HepG2 (cell line): ENCODE measurements around the gene POLRMT. TPM values are rescaled to one million over a fixed set of nuclear protein-coding genes. Genes with fewer than 3 reads are reported as not detected.

Source experiments
- PHF21A ChIP-seq: sonication (generic); formaldehyde crosslinking; IDR thresholded peaks from 2 replicates; pipeline ENCODE4 v1.5.0; 2020; ENCODE audit warnings: mild to moderate bottlenecking, missing genetic modification reagents
- PRDM10 ChIP-seq: sonication (generic); formaldehyde crosslinking; IDR thresholded peaks from 2 replicates; pipeline ENCODE4 v1.4.0; 2020; ENCODE audit warnings: low read depth, missing genetic modification reagents
- ZBTB10 ChIP-seq: sonication (generic); formaldehyde crosslinking; IDR thresholded peaks from 2 replicates; pipeline ENCODE4 v1.4.0; 2020; ENCODE audit warnings: missing genetic modification reagents, borderline replicate concordance
- ZNF598 ChIP-seq: sonication (generic); formaldehyde crosslinking; IDR thresholded peaks from 2 replicates; pipeline ENCODE4 v1.5.1; 2020; ENCODE audit warnings: mild to moderate bottlenecking, missing genetic modification reagents, borderline replicate concordance
- polyA plus RNA-seq, 8 experiments: library from polyadenylated mRNA; depleted of rRNA in 3 of 8; stranded (reverse) in 7 of 8; unstranded in 1 of 8; fragments of >200 nt; fragmentation: Illumina TruSeq in 4 of 8; extraction: Trizol in 4 of 8; gene quantifications; 2 replicates each; pipeline versions ENCODE4 v1.2.1 to v1.2.3, GENCODE V29; 2011 to 2016; ENCODE audit warnings: low read depth in 4 of 8, missing spikeins in 1 of 8, mixed read lengths in 1 of 8; ENCODE audit not compliant: insufficient read depth in 1 of 8
- total RNA-seq, 5 experiments: library from RNA; depleted of rRNA; stranded (reverse); fragments of >200 nt; fragmentation: Illumina TruSeq; extraction: Trizol; gene quantifications; 2 replicates each; pipeline ENCODE4 v1.2.3, GENCODE V29; 2016; ENCODE audit warnings: low read depth in 1 of 5

The POLRMT gene
- total and polyA plus RNA-seq, 2 of the 13 experiments (the other 11 are each of a cell fraction or from before 2014, with no cell fraction given) = 78.0 to 101 TPM

GRCh38 chr19:571566-571974 is 61.8 kb downstream of the POLRMT start (continued):
- 0 out of 2 replicates have a peak, but pooled peaks have one; percentile 7 for TF ChIP-seq PRDM10 (CRISPR knock-in tag)
- 0 out of 2 replicates have a peak, but pooled peaks have one; percentile 8 for TF ChIP-seq ZBTB10 (CRISPR knock-in tag)
- 0 out of 2 replicates have a peak, but pooled peaks have one; percentile 12 for TF ChIP-seq ZNF598 (CRISPR knock-in tag)
- 0 out of 2 replicates have a peak, but pooled peaks have one; percentile 0 for TF ChIP-seq PHF21A (CRISPR knock-in tag)
